ENCODE results near the gene BBS9.

Gene BBS9

DNA sequence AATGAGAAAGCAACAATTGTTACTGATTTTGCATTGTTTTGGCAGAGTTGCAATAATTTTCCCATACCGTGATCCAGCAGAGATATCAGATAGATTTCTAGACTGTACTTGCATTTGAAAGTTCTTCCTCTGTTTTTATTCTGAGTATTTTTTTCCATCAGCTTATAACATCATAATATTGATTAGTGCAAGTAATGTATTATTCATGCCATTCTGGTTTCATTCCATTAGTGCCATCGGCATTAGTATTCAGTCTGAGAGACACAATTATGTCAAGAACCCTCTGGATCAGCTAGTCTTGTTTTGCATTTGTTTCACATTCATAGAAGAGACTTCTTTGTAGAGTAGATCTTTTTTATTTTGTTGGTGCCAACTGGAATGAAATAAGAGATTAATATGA lies 304.0 kb downstream of the BBS9 start:
- Histone ChIP-seq H3K27ac (ENCODE audit: low read length) (no peak overlapping the region), H3K79me2 (ENCODE audit: low read length) (no peaks in the 10 kb centered on the region), H3K4me1 (ENCODE audit: low read length) (no peaks in the 10 kb centered on the region), H3K27me3 (ENCODE audit: low read depth, low read length) (no peaks in the 10 kb centered on the region), H4K20me1 (ENCODE audit: insufficient read depth, low read length) (no peaks in the 10 kb centered on the region), H3K36me3 (replicated peaks; ENCODE audit: low read depth, low read length) (no peaks in the 10 kb centered on the region), H3K9me3 (ENCODE audit: insufficient read depth, low read length) (no peaks in the 10 kb centered on the region), H3K9ac (ENCODE audit: low read length) (no peak overlapping the region), H2AFZ (ENCODE audit: low read depth, low read length) (no peak overlapping the region), H3K4me3 (ENCODE audit: low read length) (no peak overlapping the region), H3K4me2 (ENCODE audit: low read length) (no peak overlapping the region)
- TF ChIP-seq, protein P1, sequence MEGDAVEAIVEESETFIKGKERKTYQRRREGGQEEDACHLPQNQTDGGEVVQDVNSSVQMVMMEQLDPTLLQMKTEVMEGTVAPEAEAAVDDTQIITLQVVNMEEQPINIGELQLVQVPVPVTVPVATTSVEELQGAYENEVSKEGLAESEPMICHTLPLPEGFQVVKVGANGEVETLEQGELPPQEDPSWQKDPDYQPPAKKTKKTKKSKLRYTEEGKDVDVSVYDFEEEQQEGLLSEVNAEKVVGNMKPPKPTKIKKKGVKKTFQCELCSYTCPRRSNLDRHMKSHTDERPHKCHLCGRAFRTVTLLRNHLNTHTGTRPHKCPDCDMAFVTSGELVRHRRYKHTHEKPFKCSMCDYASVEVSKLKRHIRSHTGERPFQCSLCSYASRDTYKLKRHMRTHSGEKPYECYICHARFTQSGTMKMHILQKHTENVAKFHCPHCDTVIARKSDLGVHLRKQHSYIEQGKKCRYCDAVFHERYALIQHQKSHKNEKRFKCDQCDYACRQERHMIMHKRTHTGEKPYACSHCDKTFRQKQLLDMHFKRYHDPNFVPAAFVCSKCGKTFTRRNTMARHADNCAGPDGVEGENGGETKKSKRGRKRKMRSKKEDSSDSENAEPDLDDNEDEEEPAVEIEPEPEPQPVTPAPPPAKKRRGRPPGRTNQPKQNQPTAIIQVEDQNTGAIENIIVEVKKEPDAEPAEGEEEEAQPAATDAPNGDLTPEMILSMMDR (IDR thresholded peaks at IDR 0.05; ENCODE audit: low read depth, low read length) = no peak
- no peak for TF ChIP-seq EZH2phosphoT487 (IDR thresholded peaks at IDR 0.05; ENCODE audit: low read depth)

DNA sequence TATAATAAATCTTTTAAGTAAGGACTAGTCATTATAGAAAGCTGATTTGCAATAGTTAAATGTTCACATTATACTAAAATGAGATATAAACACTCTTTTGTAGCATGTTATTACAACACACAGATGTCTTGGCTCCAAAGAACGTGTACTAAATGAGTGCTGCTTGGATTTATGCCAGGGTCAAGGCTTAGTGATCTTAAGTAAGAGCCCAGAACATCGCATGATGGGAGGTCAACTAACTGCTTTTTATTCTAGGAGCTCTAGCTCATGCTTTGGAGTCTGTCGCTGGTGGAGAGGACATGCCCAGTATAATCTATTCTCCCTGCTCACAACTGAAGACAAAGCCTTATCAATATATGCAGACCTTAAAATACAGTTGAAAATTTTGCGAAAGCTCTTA lies 315.1 kb downstream of the BBS9 start:
- no peaks in the 10 kb centered on the region for H4K20me1 ChIP-seq (ENCODE audit: insufficient read depth, low read length)
- no peaks in the 10 kb centered on the region for H3K4me1 ChIP-seq (ENCODE audit: low read length)
- H3K27me3 ChIP-seq (ENCODE audit: low read depth, low read length) = no peaks in the 10 kb centered on the region
- H3K79me2 ChIP-seq (ENCODE audit: low read length) = no peaks in the 10 kb centered on the region
- no peaks in the 10 kb centered on the region for H3K9me3 ChIP-seq (ENCODE audit: insufficient read depth, low read length)
- TF ChIP-seq, protein P1 (IDR thresholded peaks at IDR 0.05; ENCODE audit: low read depth, low read length) = no peak
- no peak for TF ChIP-seq EZH2phosphoT487 (IDR thresholded peaks at IDR 0.05; ENCODE audit: low read depth)
- H3K4me3 ChIP-seq (ENCODE audit: low read length) = no peak overlapping the region
- no peak overlapping the region for H3K4me2 ChIP-seq (ENCODE audit: low read length)
- no peak overlapping the region for H3K9ac ChIP-seq (ENCODE audit: low read length)
- H2AFZ ChIP-seq (ENCODE audit: low read depth, low read length) = no peak overlapping the region
- H3K27ac ChIP-seq (ENCODE audit: low read length) = no peak overlapping the region
- no peaks in the 10 kb centered on the region for H3K36me3 ChIP-seq (replicated peaks; ENCODE audit: low read depth, low read length)

DNA sequence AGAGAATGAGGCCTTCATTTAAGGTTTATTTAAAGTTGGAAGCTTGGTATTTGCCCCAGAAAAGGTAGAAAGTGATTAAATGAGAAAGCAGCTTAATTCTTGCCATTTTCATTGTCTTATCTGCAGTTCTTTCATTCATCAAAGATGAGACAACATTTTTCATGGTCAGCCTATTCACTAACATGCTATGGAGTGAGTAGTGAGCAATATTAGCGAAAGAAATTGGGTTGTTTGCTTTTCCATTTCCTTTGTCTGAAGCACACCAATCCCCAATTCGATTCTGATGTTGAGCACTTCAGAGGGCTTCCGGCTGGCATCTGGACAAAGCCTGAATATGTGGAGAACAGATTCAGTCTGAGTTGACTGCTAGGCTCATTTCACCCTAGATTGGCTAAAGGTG lies 317.2 kb downstream of the BBS9 start:
- no peak for TF ChIP-seq EZH2phosphoT487 (IDR thresholded peaks at IDR 0.05; ENCODE audit: low read depth)
- TF ChIP-seq, protein P1 (IDR thresholded peaks at IDR 0.05; ENCODE audit: low read depth, low read length) = no peak
- no peaks in the 10 kb centered on the region for H3K79me2 ChIP-seq (ENCODE audit: low read length)

DNA sequence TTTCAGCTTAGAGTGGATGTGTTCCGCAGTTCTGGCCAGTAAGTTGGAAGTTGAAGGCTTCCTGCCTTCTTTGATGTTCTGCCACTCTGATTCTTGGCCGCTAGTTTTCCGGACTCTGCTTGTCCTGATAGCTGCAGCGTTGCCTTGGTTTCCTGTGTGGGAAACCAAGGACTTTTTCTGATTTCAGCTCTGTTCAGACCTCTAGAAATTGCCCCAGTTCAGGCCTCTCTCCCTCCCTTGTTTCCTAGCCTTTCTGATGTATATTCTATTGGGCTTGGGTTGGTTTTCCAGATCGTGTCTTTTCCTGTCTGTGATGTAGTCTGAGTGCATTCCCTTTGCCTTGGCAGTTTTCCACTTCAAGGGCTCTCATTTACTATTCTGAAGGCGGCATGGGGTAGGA lies 318.7 kb downstream of the BBS9 start:
- no peak overlapping the region for H3K9ac ChIP-seq (ENCODE audit: low read length)
- H3K27ac ChIP-seq (ENCODE audit: low read length) = no peak overlapping the region
- H3K27me3 ChIP-seq (ENCODE audit: low read depth, low read length) = no peaks in the 10 kb centered on the region
- H3K4me3 ChIP-seq (ENCODE audit: low read length) = no peak overlapping the region
- H3K79me2 ChIP-seq (ENCODE audit: low read length) = no peaks in the 10 kb centered on the region
- no peak for TF ChIP-seq EZH2phosphoT487 (IDR thresholded peaks at IDR 0.05; ENCODE audit: low read depth)
- TF ChIP-seq, protein P1 (IDR thresholded peaks at IDR 0.05; ENCODE audit: low read depth, low read length) = no peak
- no peaks in the 10 kb centered on the region for H4K20me1 ChIP-seq (ENCODE audit: insufficient read depth, low read length)
- no peaks in the 10 kb centered on the region for H3K4me1 ChIP-seq (ENCODE audit: low read length)
- no peak overlapping the region for H3K4me2 ChIP-seq (ENCODE audit: low read length)
- H3K9me3 ChIP-seq (ENCODE audit: insufficient read depth, low read length) = no peaks in the 10 kb centered on the region
- H3K36me3 ChIP-seq (replicated peaks; ENCODE audit: low read depth, low read length) = no peaks in the 10 kb centered on the region
- H2AFZ ChIP-seq (ENCODE audit: low read depth, low read length) = no peak overlapping the region

More for the DNA sequence above, 317.2 kb downstream of the BBS9 start:
- Histone ChIP-seq H3K9ac (ENCODE audit: low read length) (no peak overlapping the region), H3K27ac (ENCODE audit: low read length) (no peak overlapping the region), H3K4me2 (ENCODE audit: low read length) (no peak overlapping the region), H3K4me3 (ENCODE audit: low read length) (no peak overlapping the region), H3K9me3 (ENCODE audit: insufficient read depth, low read length) (no peaks in the 10 kb centered on the region), H2AFZ (ENCODE audit: low read depth, low read length) (no peak overlapping the region), H3K36me3 (replicated peaks; ENCODE audit: low read depth, low read length) (no peaks in the 10 kb centered on the region), H3K27me3 (ENCODE audit: low read depth, low read length) (no peaks in the 10 kb centered on the region), H3K4me1 (ENCODE audit: low read length) (no peaks in the 10 kb centered on the region), H4K20me1 (ENCODE audit: insufficient read depth, low read length) (no peaks in the 10 kb centered on the region)

Data from OCI-LY3 (cell line).